Activated naive CD4-positive, alpha-beta T cell treated with anti-CD3 and anti-CD28 coated beads, Interleukin-2, amount 10 ng/mL, durations not matched to agents 7 days and 5 days (primary cell): Measurements from ENCODE around the gene RSPH3.
"Not testable (repeated sequence)": the region's sequence is repeated elsewhere in the genome, so short reads cannot be mapped to it uniquely, and the experiment has no call there.

Experiments used
- CTCF ChIA-PET: fragments of 350-600 bp; sonication (Branson Sonifier 250); formaldehyde crosslinking; loops from one replicate; lab custom pipeline; 2021; ENCODE audit warnings: antibody characterized with exemption; lab: Charles Lee
- DNase-seq: peaks from one replicate; pipeline ENCODE4 v3.0.0-alpha.2; 2020
- H3K27ac Mint-ChIP-seq: one replicate; pipeline ENCODE4 v1.8.0; 2021; ENCODE audit warnings: mild to moderate bottlenecking, moderate library complexity, mixed read lengths
- H3K27me3 Mint-ChIP-seq: one replicate; pipeline ENCODE4 v1.8.0; 2021; ENCODE audit warnings: mild to moderate bottlenecking, mixed read lengths
- H3K36me3 Mint-ChIP-seq: one replicate; pipeline ENCODE4 v1.8.0; 2021; ENCODE audit warnings: mixed read lengths
- H3K4me1 Mint-ChIP-seq: one replicate; pipeline ENCODE4 v1.8.0; 2021; ENCODE audit warnings: mixed read lengths
- H3K4me3 Mint-ChIP-seq: one replicate; pipeline ENCODE4 v1.8.0; 2021; ENCODE audit warnings: mild to moderate bottlenecking, moderate library complexity, mixed read lengths
- H3K9me3 Mint-ChIP-seq: one replicate; pipeline ENCODE4 v1.8.0; 2021; ENCODE audit warnings: mixed read lengths

Gene RSPH3

DNA sequence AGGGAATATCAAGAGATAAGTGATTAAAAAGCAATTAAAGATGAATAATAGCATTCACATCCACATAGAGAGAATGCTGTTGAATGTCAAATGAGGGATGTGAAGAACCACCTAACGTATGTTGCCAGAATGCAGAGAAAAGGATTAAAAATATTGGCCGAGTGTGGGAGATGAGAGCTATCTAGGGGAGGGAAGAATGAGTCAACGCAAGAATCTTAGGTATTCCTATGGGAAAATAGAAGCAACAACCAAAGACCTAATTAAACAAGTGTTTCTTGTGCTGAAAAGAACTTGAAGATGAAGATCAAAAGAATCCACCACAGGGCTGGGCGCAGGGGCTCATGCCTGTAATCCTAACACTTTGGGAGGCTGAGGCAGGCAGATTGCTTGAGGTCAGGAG is 12.2 kb upstream of the RSPH3 start:
- H3K36me3 Mint-ChIP-seq, result peaks cover 2% of the 10 kb centered on the region
- no peak for DNase-seq
- H3K4me3 Mint-ChIP-seq, result no peak overlapping the region
- no peak overlapping the region for H3K27ac Mint-ChIP-seq
- no peaks in the 10 kb centered on the region for H3K27me3 Mint-ChIP-seq
- peaks cover 27% of the 10 kb centered on the region for H3K4me1 Mint-ChIP-seq
- CTCF ChIA-PET, result interaction anchor here (10.4 to 15.1 kb wide), 2 partner anchors 94 to 121 kb away, joined by 186 to 317 read pairs; no protein-coding TSS in a partner anchor
- H3K9me3 Mint-ChIP-seq, result peaks cover 2% of the 10 kb centered on the region

GRCh38 chr6:159010037-159010612 is 10.1 kb upstream of the RSPH3 start:
- H3K27ac Mint-ChIP-seq, H3K36me3 Mint-ChIP-seq, H3K27me3 Mint-ChIP-seq, H3K4me3 Mint-ChIP-seq, DNase-seq, H3K9me3 Mint-ChIP-seq: not testable (repeated sequence)
- peaks cover 23% of the 10 kb centered on the region for H3K4me1 Mint-ChIP-seq
- CTCF ChIA-PET, result interaction anchor here (1.3 to 15.1 kb wide), 6 partner anchors 29 to 123 kb away, joined by 4 to 317 read pairs (median 8); no protein-coding TSS in a partner anchor

- Mint-ChIP-seq H3K4me3 (no peak overlapping the region), H3K36me3 (no peaks in the 10 kb centered on the region), H3K4me1 (peaks cover 23% of the 10 kb centered on the region), H3K27ac (no peak overlapping the region), H3K27me3 (no peaks in the 10 kb centered on the region), H3K9me3 (no peaks in the 10 kb centered on the region)
- peak; percentile 25 for DNase-seq
- CTCF ChIA-PET, result interaction anchor here (0.8 to 15.1 kb wide), 29 partner anchors 9 to 266 kb away, joined by 3 to 317 read pairs (median 4); partner anchors contain the start of gene RSPH3
These were observed 8.8 kb upstream of the RSPH3 start for GRCh38 chr6:159008656-159009288.

- Mint-ChIP-seq H3K36me3 (no peaks in the 10 kb centered on the region), H3K4me3 (no peak overlapping the region), H3K27me3 (no peaks in the 10 kb centered on the region), H3K27ac (no peak overlapping the region), H3K4me1 (peaks cover 19% of the 10 kb centered on the region), H3K9me3 (no peaks in the 10 kb centered on the region)
- CTCF ChIA-PET, result interaction anchor here (0.6 to 15.1 kb wide), 6 partner anchors 11 to 126 kb away, joined by 3 to 317 read pairs (median 14); no protein-coding TSS in a partner anchor
- no peak for DNase-seq
These were observed 7.5 kb upstream of the RSPH3 start for GRCh38 chr6:159007510-159007909.

GRCh38 chr6:159005436-159005835 is 5.4 kb upstream of the RSPH3 start:
- Mint-ChIP-seq H3K27me3 (no peaks in the 10 kb centered on the region), H3K36me3 (no peaks in the 10 kb centered on the region), H3K9me3 (no peaks in the 10 kb centered on the region), H3K27ac (no peak overlapping the region), H3K4me1 (peaks cover 21% of the 10 kb centered on the region), H3K4me3 (no peak overlapping the region)
- DNase-seq, result no peak
- CTCF ChIA-PET, result interaction anchor here (0.8 to 15.1 kb wide), 3 partner anchors 34 to 128 kb away, joined by 5 to 317 read pairs (median 186); no protein-coding TSS in a partner anchor

DNA sequence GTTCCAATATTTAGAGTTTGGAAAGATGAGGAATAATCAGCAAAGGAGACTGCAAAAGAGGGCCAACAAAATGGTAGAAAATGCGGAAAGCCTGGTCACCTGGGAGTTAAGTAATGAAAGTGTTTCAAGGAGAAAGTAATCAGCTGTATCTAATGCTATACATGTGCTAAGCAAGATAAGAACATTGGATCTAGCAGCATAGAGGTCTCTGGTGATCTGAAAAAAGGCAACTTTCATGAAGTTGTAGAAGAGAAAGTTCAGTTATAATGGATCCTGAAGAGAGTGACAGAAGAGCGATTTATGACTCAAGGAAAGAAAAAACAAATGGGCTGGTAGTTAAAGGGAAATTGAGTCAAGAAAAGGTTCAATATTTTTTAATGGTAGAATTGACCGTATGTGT is 4.6 kb upstream of the RSPH3 start:
- Mint-ChIP-seq H3K4me1 (peaks cover 16% of the 10 kb centered on the region), H3K4me3 (no peak overlapping the region), H3K27me3 (peaks cover 1% of the 10 kb centered on the region), H3K27ac (no peak overlapping the region), H3K9me3 (no peaks in the 10 kb centered on the region), H3K36me3 (no peaks in the 10 kb centered on the region)
- DNase-seq, result no peak
- CTCF ChIA-PET, result interaction anchor here (1.0 to 15.1 kb wide), 3 partner anchors 35 to 129 kb away, joined by 3 to 317 read pairs (median 186); no protein-coding TSS in a partner anchor

- no peak overlapping the region for H3K27ac Mint-ChIP-seq
- DNase-seq, result no peak
- CTCF ChIA-PET, result interaction anchor here (10.4 to 15.1 kb wide), 2 partner anchors 104 to 131 kb away, joined by 186 to 317 read pairs; no protein-coding TSS in a partner anchor
- H3K9me3 Mint-ChIP-seq, result no peaks in the 10 kb centered on the region
- peaks cover 5% of the 10 kb centered on the region for H3K27me3 Mint-ChIP-seq
- peaks cover 19% of the 10 kb centered on the region for H3K4me1 Mint-ChIP-seq
- no peaks in the 10 kb centered on the region for H3K36me3 Mint-ChIP-seq
- H3K4me3 Mint-ChIP-seq, result no peak overlapping the region
These were observed 2.6 kb upstream of the RSPH3 start for GRCh38 chr6:159002432-159003155.

DNA sequence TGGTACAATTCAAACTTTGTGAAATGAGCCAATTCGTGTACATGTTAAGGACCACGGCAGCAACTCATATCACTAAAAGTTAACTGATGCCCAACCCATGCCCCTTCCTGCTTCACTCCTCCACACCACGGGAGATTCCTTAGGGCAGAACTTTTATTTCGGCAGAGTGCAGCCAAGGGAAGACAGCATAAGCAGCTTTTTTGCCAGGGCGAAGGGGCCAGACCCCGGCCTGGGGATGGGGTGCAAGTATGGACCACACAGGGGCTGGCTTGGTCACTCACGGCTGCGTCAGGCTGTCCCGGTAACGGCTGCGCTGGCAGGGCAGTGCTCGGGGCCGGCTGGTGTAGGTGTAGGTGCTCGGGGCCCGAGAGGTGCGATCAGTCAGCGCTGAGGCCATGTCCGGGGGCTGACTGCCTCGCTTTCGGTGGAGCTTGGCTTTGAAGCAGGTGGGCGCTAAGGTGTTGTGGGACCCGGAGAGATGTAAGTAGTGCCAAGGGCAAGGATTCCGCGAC is 792 bp downstream of the RSPH3 start:
- no peak for DNase-seq
- CTCF ChIA-PET, result interaction anchor here (0.6 to 15.1 kb wide), 4 partner anchors 10 to 1118 kb away, joined by 3 to 317 read pairs (median 9); no protein-coding TSS in a partner anchor
- peaks cover 25% of the 10 kb centered on the region for H3K4me1 Mint-ChIP-seq
- peaks cover 10% of the 10 kb centered on the region for H3K27me3 Mint-ChIP-seq
- H3K27ac Mint-ChIP-seq, result peak overlapping the region; percentile 81
- no peaks in the 10 kb centered on the region for H3K36me3 Mint-ChIP-seq
- no peaks in the 10 kb centered on the region for H3K9me3 Mint-ChIP-seq
- peak overlapping the region; percentile 87 for H3K4me3 Mint-ChIP-seq

DNA sequence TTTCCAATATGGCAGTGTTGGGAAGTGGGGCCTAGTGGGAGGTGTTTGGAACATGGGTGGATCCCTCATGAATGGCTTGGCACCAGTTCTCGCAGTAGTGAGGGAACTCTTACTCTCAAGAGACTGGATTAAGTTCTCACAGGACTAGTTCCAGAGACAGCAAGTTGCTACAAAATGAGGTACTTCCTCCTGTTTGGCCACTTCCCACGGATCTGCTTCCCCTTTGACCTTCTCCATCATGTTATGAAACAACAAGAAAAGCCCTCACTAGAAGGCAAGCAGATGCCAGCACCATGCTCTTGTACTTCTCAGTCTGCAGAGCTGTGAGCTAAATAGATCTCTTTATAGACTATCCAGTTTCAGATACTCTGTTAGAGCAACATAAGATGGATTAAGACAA is 3.1 kb downstream of the RSPH3 start:
- CTCF ChIA-PET, result interaction anchor here (1.5 kb wide), 1 partner anchor 12 kb away, joined by 3 read pairs; no protein-coding TSS in a partner anchor
- no peaks in the 10 kb centered on the region for H3K9me3 Mint-ChIP-seq
- H3K4me3 Mint-ChIP-seq, result no peak overlapping the region
- DNase-seq, result no peak
- peaks cover 10% of the 10 kb centered on the region for H3K27me3 Mint-ChIP-seq
- H3K4me1 Mint-ChIP-seq, result peaks cover 25% of the 10 kb centered on the region
- H3K36me3 Mint-ChIP-seq, result no peaks in the 10 kb centered on the region
- no peak overlapping the region for H3K27ac Mint-ChIP-seq

DNA sequence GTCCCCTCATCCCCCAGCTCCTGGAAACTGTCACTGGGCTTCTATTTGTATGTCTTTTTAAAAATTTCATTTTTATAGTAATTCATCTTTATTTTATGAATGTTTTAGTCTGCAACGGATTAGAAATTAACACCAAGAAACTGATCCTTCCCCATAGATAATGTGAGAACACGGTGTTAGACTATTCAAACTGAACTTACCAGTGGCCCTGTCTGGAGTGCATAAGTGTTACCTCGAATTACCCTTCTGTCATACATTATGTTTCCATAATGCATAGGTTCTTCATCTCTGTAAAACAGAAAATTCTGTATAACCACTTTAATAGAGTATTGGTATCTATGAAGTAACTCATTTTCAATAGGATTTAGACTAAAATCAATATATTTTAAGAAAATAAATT is 6.4 kb downstream of the RSPH3 start:
- Mint-ChIP-seq H3K36me3 (peaks cover under 1% of the 10 kb centered on the region), H3K4me1 (peaks cover 17% of the 10 kb centered on the region)
- CTCF ChIA-PET, result interaction anchor here (0.8 to 0.9 kb wide), 3 partner anchors 11 to 116 kb away, joined by 3 to 5 read pairs (median 3); no protein-coding TSS in a partner anchor

GRCh38 chr6:158991017-158991723 is 8.8 kb downstream of the RSPH3 start:
- peaks cover 8% of the 10 kb centered on the region for H3K9me3 Mint-ChIP-seq
- no peak overlapping the region for H3K4me3 Mint-ChIP-seq
- peaks cover 4% of the 10 kb centered on the region for H3K36me3 Mint-ChIP-seq
- no peaks in the 10 kb centered on the region for H3K27me3 Mint-ChIP-seq
- peaks cover 11% of the 10 kb centered on the region for H3K4me1 Mint-ChIP-seq
- CTCF ChIA-PET, result interaction anchor here (1.3 to 1.5 kb wide), 2 partner anchors 113 to 143 kb away, joined by 3 to 7 read pairs; no protein-coding TSS in a partner anchor
- no peak overlapping the region for H3K27ac Mint-ChIP-seq
- DNase-seq, result no peak

More for the DNA sequence above, 6.4 kb downstream of the RSPH3 start:
- H3K27me3 Mint-ChIP-seq, result peaks cover 5% of the 10 kb centered on the region
- DNase-seq, result no peak
- H3K9me3 Mint-ChIP-seq, result peaks cover 2% of the 10 kb centered on the region
- H3K27ac Mint-ChIP-seq, result no peak overlapping the region
- no peak overlapping the region for H3K4me3 Mint-ChIP-seq

DNA sequence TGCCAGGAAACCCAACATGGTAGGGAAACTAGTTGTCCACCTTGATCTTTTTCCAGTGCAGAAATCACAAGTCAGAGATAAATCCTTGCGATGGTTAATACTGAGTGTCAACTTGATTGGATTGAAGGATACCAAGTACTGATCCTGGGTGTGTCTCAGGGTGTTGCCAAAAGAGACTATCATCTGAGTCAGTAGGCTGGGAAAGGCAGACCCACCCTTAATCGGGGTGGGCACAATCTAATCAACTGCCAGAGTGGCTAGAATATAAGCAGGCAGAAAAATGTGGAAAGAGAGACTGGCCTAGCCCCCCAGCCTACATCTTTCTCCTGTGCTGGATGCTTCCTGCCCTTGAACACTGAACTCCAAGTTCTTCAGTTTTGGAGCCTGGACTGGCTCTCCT is 10.3 kb downstream of the RSPH3 start:
- H3K36me3 Mint-ChIP-seq, H3K27ac Mint-ChIP-seq, H3K4me3 Mint-ChIP-seq, DNase-seq, H3K9me3 Mint-ChIP-seq, CTCF ChIA-PET, H3K4me1 Mint-ChIP-seq, H3K27me3 Mint-ChIP-seq: not testable (repeated sequence)

DNA sequence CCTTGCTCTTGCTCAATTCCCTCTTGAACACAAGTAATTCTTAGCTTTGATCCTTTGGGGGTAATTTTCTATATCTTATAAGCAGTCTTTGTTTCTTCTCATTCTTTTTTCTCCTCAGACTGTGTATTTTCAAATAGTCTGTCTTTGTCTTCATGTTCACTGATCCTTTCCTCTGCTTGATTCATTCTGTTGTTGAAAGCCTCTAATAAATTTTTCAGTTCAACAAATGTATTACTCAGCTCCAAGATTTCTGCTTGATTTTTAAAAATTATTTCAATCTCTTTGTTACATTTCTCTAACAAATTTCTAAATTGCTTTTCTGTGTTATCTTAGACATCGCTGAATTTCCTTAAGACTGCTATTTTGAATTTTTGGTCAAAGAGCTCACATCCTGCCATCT is 11.5 kb downstream of the RSPH3 start:
- no peak for DNase-seq
- H3K4me1 Mint-ChIP-seq, result peaks cover 6% of the 10 kb centered on the region
- H3K9me3 Mint-ChIP-seq, result peaks cover 8% of the 10 kb centered on the region
- CTCF ChIA-PET, result interaction anchor here (0.7 to 1.4 kb wide), 4 partner anchors 20 to 146 kb away, joined by 3 to 6 read pairs (median 4); no protein-coding TSS in a partner anchor
- peaks cover 4% of the 10 kb centered on the region for H3K36me3 Mint-ChIP-seq
- no peaks in the 10 kb centered on the region for H3K27me3 Mint-ChIP-seq
- no peak overlapping the region for H3K27ac Mint-ChIP-seq
- H3K4me3 Mint-ChIP-seq, result no peak overlapping the region
